ENCODE results near the gene PDE1C.

The PDE1C gene

DNA sequence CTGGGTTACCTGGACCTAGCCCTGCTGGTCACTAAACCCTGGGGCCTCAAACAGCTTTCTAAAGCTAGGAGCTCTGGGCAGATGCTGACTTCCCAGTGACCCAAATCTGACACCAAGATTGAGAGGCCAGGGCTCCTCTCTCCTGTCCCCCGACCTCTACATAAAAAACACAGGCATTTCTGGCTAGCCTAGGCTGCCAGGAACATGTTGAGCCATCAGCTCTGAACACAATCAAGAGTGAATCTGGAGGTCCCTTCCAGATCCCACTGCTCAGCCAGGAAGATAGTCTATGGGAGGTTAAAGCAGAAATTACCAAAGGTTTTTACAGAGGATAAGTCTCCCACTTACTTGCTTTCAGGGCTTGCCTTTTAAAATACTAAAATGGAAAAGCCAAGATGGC lies 22.1 kb upstream of the PDE1C start:
- no peak for DNase-seq (ENCODE audit: low read depth)
- no peak overlapping the region for H3K4me3 ChIP-seq (ENCODE audit: low read depth, low read length)
- TF ChIP-seq, protein P1, sequence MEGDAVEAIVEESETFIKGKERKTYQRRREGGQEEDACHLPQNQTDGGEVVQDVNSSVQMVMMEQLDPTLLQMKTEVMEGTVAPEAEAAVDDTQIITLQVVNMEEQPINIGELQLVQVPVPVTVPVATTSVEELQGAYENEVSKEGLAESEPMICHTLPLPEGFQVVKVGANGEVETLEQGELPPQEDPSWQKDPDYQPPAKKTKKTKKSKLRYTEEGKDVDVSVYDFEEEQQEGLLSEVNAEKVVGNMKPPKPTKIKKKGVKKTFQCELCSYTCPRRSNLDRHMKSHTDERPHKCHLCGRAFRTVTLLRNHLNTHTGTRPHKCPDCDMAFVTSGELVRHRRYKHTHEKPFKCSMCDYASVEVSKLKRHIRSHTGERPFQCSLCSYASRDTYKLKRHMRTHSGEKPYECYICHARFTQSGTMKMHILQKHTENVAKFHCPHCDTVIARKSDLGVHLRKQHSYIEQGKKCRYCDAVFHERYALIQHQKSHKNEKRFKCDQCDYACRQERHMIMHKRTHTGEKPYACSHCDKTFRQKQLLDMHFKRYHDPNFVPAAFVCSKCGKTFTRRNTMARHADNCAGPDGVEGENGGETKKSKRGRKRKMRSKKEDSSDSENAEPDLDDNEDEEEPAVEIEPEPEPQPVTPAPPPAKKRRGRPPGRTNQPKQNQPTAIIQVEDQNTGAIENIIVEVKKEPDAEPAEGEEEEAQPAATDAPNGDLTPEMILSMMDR (IDR thresholded peaks at IDR 0.05; ENCODE audit: control insufficient read depth, extremely low read depth, insufficient read depth), result no peak

DNA sequence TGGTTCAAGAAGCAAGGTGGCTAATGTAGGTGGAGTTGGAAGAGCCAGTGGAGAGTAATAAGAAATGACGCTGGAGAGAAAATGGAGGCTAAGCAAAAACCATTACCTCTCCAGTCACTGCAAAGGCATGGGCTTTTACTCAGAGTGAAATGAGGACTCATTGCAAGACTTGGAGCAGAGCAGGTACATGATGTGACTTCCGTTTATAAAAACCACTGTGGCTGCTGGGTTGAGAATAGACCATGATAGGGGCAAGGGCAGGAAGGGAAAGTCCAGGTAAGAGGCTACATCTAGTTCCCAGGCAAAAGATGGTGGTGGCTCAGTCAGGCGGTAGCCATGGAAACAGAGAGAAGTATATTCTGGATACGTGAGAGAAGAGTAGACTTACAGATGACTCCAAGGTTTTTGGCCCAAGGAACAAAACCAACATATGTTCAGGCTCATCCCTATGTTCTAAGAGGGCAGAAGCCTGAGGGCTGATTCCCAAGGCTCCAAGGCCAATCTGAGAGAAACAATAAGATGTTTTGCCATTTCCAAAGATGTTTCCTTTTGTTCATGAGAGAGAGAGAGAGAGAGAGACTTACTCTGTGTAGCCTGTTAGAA lies 21.5 kb upstream of the PDE1C start:
- no peak for DNase-seq (ENCODE audit: low read depth)
- no peak overlapping the region for H3K4me3 ChIP-seq (ENCODE audit: low read depth, low read length)
- TF ChIP-seq, protein P1 (IDR thresholded peaks at IDR 0.05; ENCODE audit: control insufficient read depth, extremely low read depth, insufficient read depth), result no peak

DNA sequence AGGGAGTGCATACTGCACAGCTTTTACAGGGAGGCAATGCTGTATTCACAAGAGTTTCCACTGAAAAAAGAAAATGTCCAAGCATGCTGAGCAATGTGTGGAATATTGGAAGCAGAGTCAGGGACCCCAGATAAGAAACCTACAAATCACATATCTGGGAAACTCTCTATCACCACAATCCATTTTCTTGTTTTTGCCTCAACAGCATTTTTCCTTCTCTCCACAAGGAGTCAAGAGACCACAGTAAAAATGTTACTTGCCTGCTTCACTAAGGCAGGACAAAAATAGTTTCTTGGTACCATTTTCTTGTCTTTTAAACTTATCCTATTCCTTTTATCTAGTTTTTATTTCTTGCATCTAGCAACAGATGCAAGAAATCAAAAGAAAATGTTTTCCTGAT lies 19.5 kb upstream of the PDE1C start:
- H3K4me3 ChIP-seq (ENCODE audit: low read depth, low read length), result no peak overlapping the region
- TF ChIP-seq, protein P1 (IDR thresholded peaks at IDR 0.05; ENCODE audit: control insufficient read depth, extremely low read depth, insufficient read depth), result no peak
- DNase-seq (ENCODE audit: low read depth), result no peak

DNA sequence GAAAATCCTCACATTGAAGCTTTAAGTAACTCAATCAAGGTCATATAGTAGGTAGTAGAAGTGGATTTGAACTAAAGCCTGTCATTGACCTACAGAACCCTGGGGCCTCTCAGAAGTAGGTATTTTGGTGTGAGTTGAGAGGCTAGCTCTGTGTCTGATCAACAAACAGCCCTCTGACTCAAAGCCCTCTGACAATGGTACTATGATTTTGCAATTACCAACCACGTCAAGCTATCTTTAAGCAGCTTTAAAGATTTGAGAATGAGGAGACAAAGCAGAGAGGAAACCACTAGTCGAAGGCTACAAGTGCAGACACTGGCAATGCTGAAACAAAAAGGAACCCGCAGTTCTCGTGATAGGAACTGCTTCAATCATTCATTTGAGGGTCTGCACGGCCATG lies 19.0 kb upstream of the PDE1C start:
- TF ChIP-seq, protein P1 (IDR thresholded peaks at IDR 0.05; ENCODE audit: control insufficient read depth, extremely low read depth, insufficient read depth), result no peak
- no peak overlapping the region for H3K4me3 ChIP-seq (ENCODE audit: low read depth, low read length)
- no peak for DNase-seq (ENCODE audit: low read depth)

DNA sequence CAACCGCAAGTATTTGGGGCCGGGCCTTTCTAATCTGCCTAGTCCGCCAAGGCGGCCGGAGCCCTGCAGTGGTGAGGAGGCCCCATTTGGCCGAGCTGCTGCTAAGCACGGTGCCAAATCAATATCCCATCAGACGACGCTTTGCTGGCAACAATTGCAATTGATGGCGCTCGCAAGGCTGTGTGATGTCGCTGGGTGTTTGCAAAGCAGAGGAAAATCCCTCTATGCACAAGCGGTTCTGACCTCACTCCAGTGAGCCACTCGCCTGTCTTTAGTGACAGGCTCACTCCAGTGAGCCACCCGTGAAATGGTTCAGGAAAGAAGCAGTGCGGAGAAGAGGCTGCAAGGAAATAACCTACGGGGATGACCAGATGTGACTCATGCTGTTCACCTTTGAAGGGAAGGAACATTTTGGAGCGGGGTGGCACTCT lies 18.3 kb upstream of the PDE1C start:
- no peak overlapping the region for H3K4me3 ChIP-seq (ENCODE audit: low read depth, low read length)
- TF ChIP-seq, protein P1 (IDR thresholded peaks at IDR 0.05; ENCODE audit: control insufficient read depth, extremely low read depth, insufficient read depth), result no peak
- DNase-seq (ENCODE audit: low read depth), result no peak

DNA sequence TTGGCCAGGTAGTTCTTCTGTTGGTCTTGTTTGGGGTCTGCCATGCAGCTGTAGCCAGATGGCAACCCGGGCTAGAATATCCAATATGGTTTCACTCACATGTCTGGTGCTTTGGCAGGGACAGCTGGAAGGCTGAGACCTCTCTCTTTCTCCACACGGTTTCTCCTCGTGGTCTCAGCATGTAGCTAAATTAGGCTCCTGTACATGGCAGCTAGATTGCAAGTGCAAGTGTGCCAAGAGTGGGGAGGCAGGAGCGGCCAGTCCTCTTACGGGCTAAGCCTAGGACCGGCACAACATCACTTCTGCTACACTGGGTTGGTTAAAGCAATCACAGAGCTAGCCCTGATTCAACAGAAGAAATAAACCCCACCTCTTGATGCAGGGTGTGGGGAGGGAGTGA lies 9.3 kb upstream of the PDE1C start:
- TF ChIP-seq, protein P1 (IDR thresholded peaks at IDR 0.05; ENCODE audit: control insufficient read depth, extremely low read depth, insufficient read depth), result no peak
- no peak overlapping the region for H3K4me3 ChIP-seq (ENCODE audit: low read depth, low read length)
- no peak for DNase-seq (ENCODE audit: low read depth)

DNA sequence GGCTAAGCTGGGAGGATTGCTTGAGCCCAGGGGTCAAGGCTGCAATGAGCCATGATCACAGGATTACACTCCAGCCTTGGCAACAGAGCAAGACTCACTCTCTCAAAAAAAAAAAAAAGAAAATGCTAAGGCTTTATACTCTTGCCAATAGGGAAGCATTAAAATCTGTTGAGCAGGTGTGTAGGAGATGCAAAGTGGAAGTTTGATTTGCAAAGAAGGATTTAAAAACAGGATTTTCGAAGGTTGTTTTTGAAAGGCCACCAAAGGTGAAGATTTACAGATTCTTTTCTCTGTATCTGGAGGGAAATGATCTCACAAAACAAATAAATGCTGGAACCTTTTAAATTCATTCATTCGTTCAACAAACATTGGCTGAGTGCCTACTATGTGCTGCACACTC lies 8.6 kb upstream of the PDE1C start:
- no peak overlapping the region for H3K4me3 ChIP-seq (ENCODE audit: low read depth, low read length)
- TF ChIP-seq, protein P1 (IDR thresholded peaks at IDR 0.05; ENCODE audit: control insufficient read depth, extremely low read depth, insufficient read depth), result no peak
- no peak for DNase-seq (ENCODE audit: low read depth)
